Pancreas (tissue), 10 donors: ENCODE measurements around the gene ADAM11. TPM values are rescaled to one million over a fixed set of nuclear protein-coding genes. Genes with fewer than 3 reads are reported as not detected.
A peak's percentile ranks its signal among the peaks of the same experiment; 100 is the strongest.

Experiments used
- ATAC-seq, 4 donors: fragments of 200-7000 bp; cut with Tn5 transposase; one replicate each; pipeline versions ENCODE4 v1.8.0 to v1.9.1; 2020; ENCODE audit warnings: mild to moderate bottlenecking in 4 of 4, moderate library complexity in 4 of 4
- DNase-seq, 6 donors: peaks; one replicate each; pipeline ENCODE4 v3.0.0-alpha.2; 2020
- FAIRE-seq: peaks from 2 replicates; lab custom pipeline; 2012; peaks lifted over from hg19 to GRCh38; lab: Jason Lieb, UNC
- H3K27ac ChIP-seq, 4 donors: fragments of 200-600 bp; sonication (generic); 1 replicate in 3 of 4; 2 replicates in 1 of 4; pipeline versions ENCODE4 v1.5.0 to v1.8.0; 2020
- H3K27me3 ChIP-seq, 4 donors: fragments of 200-600 bp; one replicate each; pipeline ENCODE4 v1.8.0; 2021
- H3K36me3 ChIP-seq, 3 donors: fragments of 200-600 bp; sonication (generic) in 1 of 3; one replicate each; pipeline versions ENCODE4 v1.5.0 to v1.8.0; 2020 to 2021
- H3K4me1 ChIP-seq, 3 donors: fragments of 200-600 bp; one replicate each; pipeline ENCODE4 v1.8.0; 2021
- H3K4me3 ChIP-seq, 4 donors: fragments of 200-600 bp; sonication (generic) in 2 of 4; one replicate each; pipeline versions ENCODE4 v1.5.0 to v1.8.0; 2020 to 2021
- H3K9me3 ChIP-seq, 4 donors: fragments of 200-600 bp; one replicate each; pipeline ENCODE4 v1.8.0; 2021
- WGBS, 2 donors: extraction: QIAGEN DNeasy Blood & Tissue Kit; methylation state at CpG; one replicate each; pipeline ENCODE4 v1.1.7; 2013; 5-methylcytosine and 5-hydroxymethylcytosine counted together
- intact Hi-C, 3 donors: fragments of 100-400 bp; cut with DNase I; formaldehyde crosslinking; loops; one replicate each; pipeline versions ENCODE4 v1.11.1 to v1.14.2; 2022
- polyA plus RNA-seq, 2 donors: library from polyadenylated mRNA; stranded (reverse); fragments of 200-250 nt; gene quantifications; one replicate each; pipeline ENCODE4 v1.2.3, GENCODE V29; 2013
- total RNA-seq, 6 donors: library from RNA; stranded (reverse); fragmentation: NEBNext Ultra II Directional in 4 of 6; extraction: Animal tissue kit (Norgen Biotek cat#: 25700) in 4 of 6; gene quantifications; one replicate each; pipeline versions ENCODE4 v1.2.1 to v1.2.4, GENCODE V29; 2021 to 2023
- TF ChIP-seq, protein P1 (sequence below), 4 donors: fragments of 200-600 bp; sonication (generic) in 3 of 4; IDR thresholded peaks; one replicate each; pipeline versions ENCODE4 v1.5.0 to v1.8.0; 2021; ENCODE audit warnings: antibody characterized with exemption in 4 of 4
- donor health status: healthy with polysubstance abuse.
- donor health status: DM: no; HTN: no; CAD: no; lungs with moderate emphysema.
- donor health status: DM: no; HTN: no; CAD: no.
- donor health status: control.
- donor health status: control.
- donor health status: Bipolar disorder and iron deficiency.
- donor health status: DM: yes; HTN: yes; CAD: no.
- donor health status: DM: no; HTN: no; CAD: no.
- donor health status: DM: no; HTN: no; CAD: no.
- donor health status: DM: yes; HTN: yes; CAD: no.

Gene ADAM11
- total and polyA plus RNA-seq, 8 donors, result 0.03 to 0.40 (median 0.18) TPM

DNA sequence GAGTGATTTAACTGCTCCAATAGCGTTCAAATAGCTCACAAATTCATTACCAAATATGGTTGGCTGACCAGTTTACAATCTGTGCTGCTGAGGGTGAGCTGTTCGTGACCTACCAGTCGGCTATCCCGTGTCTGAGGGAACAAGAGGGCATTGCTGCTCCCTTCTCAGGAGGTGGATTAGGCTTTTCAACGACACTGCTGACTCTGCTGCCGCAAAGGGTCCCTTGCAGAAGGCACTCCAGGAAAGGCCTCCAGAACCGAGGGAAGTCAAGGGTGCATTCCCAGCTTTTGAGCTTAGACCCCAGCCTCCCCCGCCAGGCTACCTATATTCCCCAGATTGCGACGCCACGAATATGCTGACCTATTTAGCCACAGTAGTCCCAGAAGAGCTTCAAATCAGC is 39.0 kb downstream of the ADAM11 start:
- no peak for FAIRE-seq
- intact Hi-C loops, result no loop called here
- 74 to 83% methylated on average over 11 of the region's 11 CpGs for WGBS, 2 donors
- Histone ChIP-seq H3K4me3 (no peak overlapping the region), H3K4me1 (no peaks in the 10 kb centered on the region), H3K36me3 (no peaks in the 10 kb centered on the region), H3K27me3 (no peaks in the 10 kb centered on the region), H3K27ac (no peak overlapping the region), H3K9me3 (no peaks in the 10 kb centered on the region)
- TF ChIP-seq, protein P1, sequence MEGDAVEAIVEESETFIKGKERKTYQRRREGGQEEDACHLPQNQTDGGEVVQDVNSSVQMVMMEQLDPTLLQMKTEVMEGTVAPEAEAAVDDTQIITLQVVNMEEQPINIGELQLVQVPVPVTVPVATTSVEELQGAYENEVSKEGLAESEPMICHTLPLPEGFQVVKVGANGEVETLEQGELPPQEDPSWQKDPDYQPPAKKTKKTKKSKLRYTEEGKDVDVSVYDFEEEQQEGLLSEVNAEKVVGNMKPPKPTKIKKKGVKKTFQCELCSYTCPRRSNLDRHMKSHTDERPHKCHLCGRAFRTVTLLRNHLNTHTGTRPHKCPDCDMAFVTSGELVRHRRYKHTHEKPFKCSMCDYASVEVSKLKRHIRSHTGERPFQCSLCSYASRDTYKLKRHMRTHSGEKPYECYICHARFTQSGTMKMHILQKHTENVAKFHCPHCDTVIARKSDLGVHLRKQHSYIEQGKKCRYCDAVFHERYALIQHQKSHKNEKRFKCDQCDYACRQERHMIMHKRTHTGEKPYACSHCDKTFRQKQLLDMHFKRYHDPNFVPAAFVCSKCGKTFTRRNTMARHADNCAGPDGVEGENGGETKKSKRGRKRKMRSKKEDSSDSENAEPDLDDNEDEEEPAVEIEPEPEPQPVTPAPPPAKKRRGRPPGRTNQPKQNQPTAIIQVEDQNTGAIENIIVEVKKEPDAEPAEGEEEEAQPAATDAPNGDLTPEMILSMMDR (IDR thresholded peaks at IDR 0.05), result no peak
- ATAC-seq, result no peak
- DNase-seq, result no peak

DNA sequence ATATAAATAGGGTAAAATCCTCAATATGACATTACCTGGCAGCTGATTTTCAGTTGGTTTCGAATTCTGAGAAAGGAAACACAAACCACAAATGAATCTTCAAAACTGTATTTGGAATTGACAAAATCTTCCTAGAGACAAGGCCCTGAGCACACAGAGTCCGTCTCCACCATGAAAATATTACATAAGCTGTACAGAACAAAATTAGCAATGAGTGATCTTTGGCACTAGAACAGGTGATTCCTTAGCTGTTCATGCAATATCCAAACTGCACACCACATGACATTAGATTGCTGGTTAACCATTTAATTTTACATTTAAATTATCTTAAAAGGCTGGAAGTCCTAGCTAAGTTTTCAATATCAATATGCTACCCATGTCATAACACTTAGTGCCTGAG is 39.6 kb downstream of the ADAM11 start:
- ATAC-seq (no peak), DNase-seq (no peak), FAIRE-seq (no peak)
- intact Hi-C loops, result no loop called here
- H3K36me3 ChIP-seq, result no peaks in the 10 kb centered on the region
- TF ChIP-seq, protein P1 (IDR thresholded peaks at IDR 0.05), result no peak
- no peak overlapping the region for H3K27ac ChIP-seq
- H3K4me3 ChIP-seq, result no peak overlapping the region
- H3K4me1 ChIP-seq, result no peaks in the 10 kb centered on the region
- WGBS, 2 donors, result 64 to 78% methylated on average over 2 of the region's 2 CpGs
- no peaks in the 10 kb centered on the region for H3K9me3 ChIP-seq
- H3K27me3 ChIP-seq, result no peaks in the 10 kb centered on the region

DNA sequence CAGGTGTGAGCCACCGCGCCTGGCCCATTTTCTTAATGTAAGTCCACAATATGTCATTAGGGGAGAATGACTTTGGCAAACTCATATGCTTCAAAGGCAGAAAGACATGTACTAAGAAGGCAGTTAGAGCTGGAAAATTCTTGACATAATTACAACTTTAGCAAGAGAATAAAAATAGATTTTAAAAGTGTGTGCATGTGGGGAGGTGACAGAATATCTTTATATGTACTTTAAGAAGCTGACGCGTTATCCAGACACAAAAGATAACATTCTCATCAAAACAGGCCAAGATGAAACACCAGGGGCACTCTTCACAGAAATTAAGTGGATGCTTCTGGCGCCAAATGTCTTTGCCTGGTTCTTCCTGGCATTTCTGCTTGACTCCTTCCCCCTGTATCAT is 43.1 kb downstream of the ADAM11 start:
- TF ChIP-seq, protein P1 (IDR thresholded peaks at IDR 0.05), result no peak
- Histone ChIP-seq H3K4me3 (no peak overlapping the region), H3K9me3 (no peaks in the 10 kb centered on the region), H3K36me3 (no peaks in the 10 kb centered on the region), H3K4me1 (no peaks in the 10 kb centered on the region), H3K27me3 (no peaks in the 10 kb centered on the region), H3K27ac (no peak overlapping the region)
- no peak for ATAC-seq
- WGBS, 2 donors, result 85 to 91% methylated on average over 5 of the region's 5 CpGs
- DNase-seq, result no peak
- intact Hi-C loops, result no loop called here
- no peak for FAIRE-seq

DNA sequence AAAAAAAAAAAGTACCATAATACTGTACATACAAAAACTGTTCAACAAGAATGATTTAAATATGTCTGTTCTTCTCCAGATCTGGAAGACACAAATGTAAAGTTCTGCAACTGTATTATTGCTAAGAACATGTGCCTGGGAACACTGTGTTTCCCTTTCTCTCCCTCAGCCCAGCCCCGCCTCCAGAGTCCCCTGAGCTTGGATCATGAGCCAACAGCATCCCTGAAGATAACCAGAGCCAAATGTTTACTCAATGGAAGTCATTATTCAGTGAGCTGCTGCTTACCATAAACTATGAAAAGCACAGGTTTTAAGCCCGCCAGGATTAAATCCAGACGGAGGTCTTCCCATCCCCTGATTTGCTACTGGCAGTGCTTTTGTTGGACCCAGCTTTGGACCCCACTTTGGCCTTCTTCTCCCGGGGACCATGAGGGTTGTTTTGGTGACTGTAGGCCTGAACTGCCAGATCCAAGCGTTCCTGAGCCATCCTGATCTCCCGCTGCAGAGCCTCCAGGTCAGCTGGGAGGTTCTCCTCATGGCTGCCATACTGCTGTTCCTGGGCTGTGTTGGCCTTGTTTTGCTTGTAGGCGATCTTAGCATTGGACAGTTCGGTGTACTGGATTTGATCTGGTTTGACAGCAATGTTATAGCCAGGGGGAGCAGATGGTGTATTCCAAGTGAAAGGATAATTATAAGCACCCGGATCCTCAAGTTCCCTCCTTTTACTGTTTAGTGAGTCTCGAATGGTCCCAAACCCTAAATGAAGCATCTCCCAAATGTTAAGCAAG is 45.7 kb downstream of the ADAM11 start:
- ATAC-seq (no peak), DNase-seq (no peak), FAIRE-seq (peak; percentile 5)
- WGBS, 2 donors, result 79 to 83% methylated on average over 10 of the region's 10 CpGs
- no peak overlapping the region for H3K4me3 ChIP-seq
- H3K27ac ChIP-seq, result no peak overlapping the region
- no peaks in the 10 kb centered on the region for H3K9me3 ChIP-seq
- intact Hi-C loops, result no loop called here
- no peaks in the 10 kb centered on the region for H3K36me3 ChIP-seq
- H3K4me1 ChIP-seq, result no peaks in the 10 kb centered on the region
- TF ChIP-seq, protein P1 (IDR thresholded peaks at IDR 0.05), result no peak
- no peaks in the 10 kb centered on the region for H3K27me3 ChIP-seq
